Gastrocnemius medialis (tissue), 4 donors: Measurements from ENCODE around the gene ANKRD7. TPM values are rescaled to one million over a fixed set of nuclear protein-coding genes. Genes with fewer than 3 reads are reported as not detected.

ENCODE experiments used
- ATAC-seq, 2 donors: fragments of 150-250 bp; one replicate each; pipeline ENCODE4 v1.9.1; 2016
- DNase-seq, 2 donors: peaks; one replicate each; pipeline ENCODE4 v3.0.0-alpha.2; 2019
- H3K27ac ChIP-seq, 4 donors: fragments of 200-600 bp; sonication (generic); 1 replicate in 1 of 4; 2 replicates in 3 of 4; pipeline ENCODE4 v1.5.1; 2016 to 2018; ENCODE audit warnings: mild to moderate bottlenecking in 2 of 4, moderate library complexity in 1 of 4
- H3K27me3 ChIP-seq, 3 donors: fragments of 200-600 bp; sonication (generic) in 2 of 3; 1 replicate in 1 of 3; 2 replicates in 2 of 3; pipeline versions ENCODE4 v1.5.1 to v1.6.0; 2016 to 2019; ENCODE audit warnings: mild to moderate bottlenecking in 1 of 3, moderate library complexity in 1 of 3
- H3K36me3 ChIP-seq, 2 donors: fragments of 200-600 bp; sonication (generic) in 1 of 2; one replicate each; pipeline ENCODE4 v1.5.1; 2017 to 2018
- H3K4me1 ChIP-seq, 2 donors: fragments of 200-600 bp; sonication (generic) in 1 of 2; one replicate each; pipeline ENCODE4 v1.5.1; 2016 to 2017; ENCODE audit warnings: mild to moderate bottlenecking in 2 of 2
- H3K4me3 ChIP-seq, 4 donors: fragments of 200-600 bp; sonication (generic) in 3 of 4; 1 replicate in 1 of 4; 2 replicates in 3 of 4; pipeline ENCODE4 v1.5.1; 2016 to 2019; ENCODE audit warnings: mild to moderate bottlenecking in 2 of 4
- H3K9me3 ChIP-seq, 3 donors: fragments of 200-600 bp; sonication (generic) in 2 of 3; 1 replicate in 1 of 3; 2 replicates in 2 of 3; pipeline ENCODE4 v1.5.1; 2016 to 2019
- CTCF ChIP-seq, 5 experiments: fragments of 450-650 bp in 3 of 5; fragments of 200-600 bp in 2 of 5; sonication (generic) in 2 of 5; IDR thresholded peaks in 4 of 5; conservative IDR thresholded peaks in 1 of 5; 1 replicate in 4 of 5; 2 replicates in 1 of 5; pipeline ENCODE4 v1.5.1; 2016 to 2019; ENCODE audit warnings: antibody characterized with exemption in 5 of 5, mild to moderate bottlenecking in 3 of 5, moderate library complexity in 3 of 5
- POLR2A ChIP-seq, 2 donors: fragments of 450-650 bp; IDR thresholded peaks; one replicate each; pipeline ENCODE4 v1.6.1; 2017; ENCODE audit warnings: antibody characterized with exemption in 2 of 2, mild to moderate bottlenecking in 2 of 2, moderate library complexity in 2 of 2
- in situ Hi-C, 4 donors: fragments of 200-750 bp; cut with MboI; loops; one replicate each; pipeline versions ENCODE4 v1.15.0 to v1.8.0; 2017; ENCODE audit warnings: low sequenced_read_pairs in 4 of 4
- intact Hi-C: fragments of 100-400 bp; cut with DNase I; formaldehyde crosslinking; loops from one replicate; pipeline ENCODE4 v1.15.1; 2023; ENCODE audit warnings: low total_unique reads
- total RNA-seq, 4 donors: library from RNA; depleted of rRNA; stranded (reverse); fragments of >200 nt; gene quantifications; one replicate each; pipeline versions ENCODE4 v1.1.0 to v1.2.3, GENCODE V29; 2016

The ANKRD7 gene
- total RNA-seq, 4 donors from 2014 or later: 0.27 TPM; not detected in 3

GRCh38 chr7:118281196-118281595, 56.7 kb downstream of the ANKRD7 start:
- Histone ChIP-seq H3K27ac (no peak overlapping the region), H3K9me3 (no peaks in the 10 kb centered on the region), H3K27me3 (no peaks in the 10 kb centered on the region), H3K36me3 (no peaks in the 10 kb centered on the region), H3K4me1 (no peaks in the 10 kb centered on the region), H3K4me3 (no peak overlapping the region)
- intact Hi-C loops (no loop called here), in situ Hi-C loops (no loop called here)
- no peak for ATAC-seq
- no peak for DNase-seq
- TF ChIP-seq POLR2A (IDR thresholded peaks at IDR 0.05) (no peak), CTCF (IDR thresholded peaks at IDR 0.05 in 4 of 5, conservative IDR thresholded peaks at IDR 0.05 in 1 of 5) (no peak)

GRCh38 chr7:118285358-118285757, 60.9 kb downstream of the ANKRD7 start:
- no peaks in the 10 kb centered on the region for H3K4me1 ChIP-seq
- intact Hi-C loops: no loop called here
- no peak overlapping the region for H3K27ac ChIP-seq
- no peaks in the 10 kb centered on the region for H3K9me3 ChIP-seq
- ATAC-seq (no peak), DNase-seq (no peak)
- TF ChIP-seq POLR2A (IDR thresholded peaks at IDR 0.05) (no peak), CTCF (IDR thresholded peaks at IDR 0.05 in 4 of 5, conservative IDR thresholded peaks at IDR 0.05 in 1 of 5) (no peak)
- no peak overlapping the region for H3K4me3 ChIP-seq
- no peaks in the 10 kb centered on the region for H3K36me3 ChIP-seq
- H3K27me3 ChIP-seq: no peaks in the 10 kb centered on the region
- in situ Hi-C loops: no loop called here

GRCh38 chr7:118286131-118286530, 61.6 kb downstream of the ANKRD7 start:
- Histone ChIP-seq H3K4me3 (no peak overlapping the region), H3K4me1 (no peaks in the 10 kb centered on the region), H3K27ac (no peak overlapping the region), H3K9me3 (no peaks in the 10 kb centered on the region), H3K36me3 (no peaks in the 10 kb centered on the region), H3K27me3 (no peaks in the 10 kb centered on the region)
- ATAC-seq (no peak), DNase-seq (no peak)
- in situ Hi-C loops: no loop called here
- TF ChIP-seq CTCF (IDR thresholded peaks at IDR 0.05 in 4 of 5, conservative IDR thresholded peaks at IDR 0.05 in 1 of 5) (no peak), POLR2A (IDR thresholded peaks at IDR 0.05) (no peak)
- intact Hi-C loops: no loop called here

- intact Hi-C loops (no loop called here), in situ Hi-C loops (no loop called here)
- no peak for TF ChIP-seq CTCF (IDR thresholded peaks at IDR 0.05 in 4 of 5, conservative IDR thresholded peaks at IDR 0.05 in 1 of 5)
- no peak for TF ChIP-seq POLR2A (IDR thresholded peaks at IDR 0.05)
- ATAC-seq (no peak), DNase-seq (no peak)
- H3K9me3 ChIP-seq: no peaks in the 10 kb centered on the region
- H3K27ac ChIP-seq: no peak overlapping the region
- H3K4me3 ChIP-seq: no peak overlapping the region
- no peaks in the 10 kb centered on the region for H3K4me1 ChIP-seq
- H3K36me3 ChIP-seq: no peaks in the 10 kb centered on the region
- no peaks in the 10 kb centered on the region for H3K27me3 ChIP-seq
These were observed 63.6 kb downstream of the ANKRD7 start for GRCh38 chr7:118288098-118288497.

GRCh38 chr7:118289476-118289875, 65.0 kb downstream of the ANKRD7 start:
- Histone ChIP-seq H3K4me3 (no peak overlapping the region), H3K27me3 (no peaks in the 10 kb centered on the region), H3K4me1 (no peaks in the 10 kb centered on the region), H3K27ac (no peak overlapping the region), H3K36me3 (no peaks in the 10 kb centered on the region), H3K9me3 (no peaks in the 10 kb centered on the region)
- ATAC-seq (no peak), DNase-seq (no peak)
- in situ Hi-C loops: no loop called here
- TF ChIP-seq POLR2A (IDR thresholded peaks at IDR 0.05) (no peak), CTCF (IDR thresholded peaks at IDR 0.05 in 4 of 5, conservative IDR thresholded peaks at IDR 0.05 in 1 of 5) (no peak)
- intact Hi-C loops: no loop called here
